ENCODE data around the gene PERM1.
"Not testable (repeated sequence)": the region's sequence is repeated elsewhere in the genome, so short reads cannot be mapped to it uniquely, and the experiment has no call there.

PERM1 gene

GRCh38 chr1:1017397-1018320, 35.8 kb upstream of the PERM1 start:
- DNase-seq = not testable (repeated sequence)

GRCh38 chr1:1014799-1015681, 33.1 kb upstream of the PERM1 start:
- DNase-seq = no peak

- no peak for DNase-seq
Measured at GRCh38 chr1:1013922-1014648, 32.2 kb upstream of the PERM1 start.

- DNase-seq = peak in 54 of 56 donors; percentile 29 to 91 (median 69)
Measured at GRCh38 chr1:1013105-1013921, 31.4 kb upstream of the PERM1 start, which contains the start of gene ISG15. Gene ISG15, plus strand, starts transcription at chr1:1013497. Its CDS starts 77 bp downstream, at chr1:1013574.

- not testable (repeated sequence) for DNase-seq
Measured at GRCh38 chr1:1012736-1013104, 30.8 kb upstream of the PERM1 start.

GRCh38 chr1:1011396-1011949, 29.6 kb upstream of the PERM1 start:
- no peak for DNase-seq

GRCh38 chr1:1010131-1010530, 28.2 kb upstream of the PERM1 start:
- DNase-seq = not testable (repeated sequence)

- DNase-seq = no peak
Measured at GRCh38 chr1:1006305-1007159, 24.6 kb upstream of the PERM1 start.

GRCh38 chr1:1005774-1006304, 23.9 kb upstream of the PERM1 start:
- no peak for DNase-seq

- DNase-seq = no peak
Measured at GRCh38 chr1:1004780-1005697, 23.1 kb upstream of the PERM1 start.

GRCh38 chr1:1004420-1004779, 22.5 kb upstream of the PERM1 start:
- DNase-seq = no peak

GRCh38 chr1:1003618-1004419, 21.9 kb upstream of the PERM1 start:
- no peak for DNase-seq

GRCh38 chr1:1001057-1001783, 19.3 kb upstream of the PERM1 start:
- DNase-seq = peak in 1 of 56 donors; percentile 32

- DNase-seq = peak in 46 of 56 donors; percentile 25 to 84 (median 64)
Measured at GRCh38 chr1:1000357-1001056, 18.6 kb upstream of the PERM1 start.

GRCh38 chr1:999725-1000356, 17.9 kb upstream of the PERM1 start, which contains the start of gene HES4:
Gene HES4, minus strand, starts transcription at chr1:1000097. Its CDS starts 124 bp downstream, at chr1:999973.
- peak in 53 of 56 donors; percentile 22 to 88 (median 70) for DNase-seq
